WTC11 (cell line): ENCODE measurements around the gene NGDN.

ENCODE experiments used
- ATF1 ChIP-seq: sonication (generic); formaldehyde crosslinking; IDR thresholded peaks from 2 replicates; pipeline ENCODE4 v1.8.1; 2023; ENCODE audit warnings: mild to moderate bottlenecking, moderate library complexity, missing genetic modification reagents
- GABPB1 ChIP-seq: sonication (generic); formaldehyde crosslinking; IDR thresholded peaks from 2 replicates; pipeline ENCODE4 v1.8.1; 2023; ENCODE audit warnings: mild to moderate bottlenecking, missing genetic modification reagents
- KAT7 ChIP-seq: sonication (generic); formaldehyde crosslinking; IDR thresholded peaks from 2 replicates; pipeline ENCODE4 v1.8.1; 2023; ENCODE audit warnings: missing genetic modification reagents, mild to moderate bottlenecking, borderline replicate concordance
- SMAD4 ChIP-seq: sonication (generic); formaldehyde crosslinking; IDR thresholded peaks from 2 replicates; pipeline ENCODE4 v1.8.0; 2022; ENCODE audit warnings: mild to moderate bottlenecking, missing genetic modification reagents
- SP1 ChIP-seq: sonication (generic); formaldehyde crosslinking; conservative IDR thresholded peaks from 2 replicates; pipeline ENCODE4 v1.8.1; 2022; ENCODE audit warnings: missing genetic modification reagents
- TF ChIP-seq, protein P1 (sequence below): sonication (generic); formaldehyde crosslinking; IDR thresholded peaks from 2 replicates; pipeline ENCODE4 v1.8.0; 2023; ENCODE audit warnings: missing genetic modification reagents
- TF ChIP-seq, protein P2 (sequence below): fragments of 200-600 bp; IDR thresholded peaks from 2 replicates; pipeline ENCODE4 v1.8.0; 2022; ENCODE audit warnings: antibody characterized with exemption
- TF ChIP-seq, protein P3 (sequence below): sonication (generic); formaldehyde crosslinking; IDR thresholded peaks from 2 replicates; pipeline ENCODE4 v1.8.1; 2023; ENCODE audit warnings: mild to moderate bottlenecking, missing genetic modification reagents
- TF ChIP-seq, protein P4 (sequence below): sonication (generic); formaldehyde crosslinking; IDR thresholded peaks from 2 replicates; pipeline ENCODE4 v1.8.1; 2023; ENCODE audit warnings: mild to moderate bottlenecking, missing genetic modification reagents, moderate library complexity
- TF ChIP-seq, protein P5 (sequence below): sonication (generic); formaldehyde crosslinking; IDR thresholded peaks from 2 replicates; pipeline ENCODE4 v1.8.1; 2023; ENCODE audit warnings: mild to moderate bottlenecking, moderate library complexity, missing genetic modification reagents
- TF ChIP-seq, protein P6 (sequence below): sonication (generic); formaldehyde crosslinking; conservative IDR thresholded peaks from 2 replicates; pipeline ENCODE4 v1.8.1; 2022; ENCODE audit warnings: mild to moderate bottlenecking, missing genetic modification reagents
- TF ChIP-seq, protein P7 (sequence below): sonication (generic); formaldehyde crosslinking; IDR thresholded peaks from 2 replicates; pipeline ENCODE4 v1.8.0; 2022; ENCODE audit warnings: mild to moderate bottlenecking, missing genetic modification reagents
- TF ChIP-seq, protein P8 (sequence below): sonication (generic); formaldehyde crosslinking; IDR thresholded peaks from 2 replicates; pipeline ENCODE4 v1.8.0; 2022; ENCODE audit warnings: mild to moderate bottlenecking, missing genetic modification reagents
- TF ChIP-seq, protein P9 (sequence below): sonication (generic); formaldehyde crosslinking; IDR thresholded peaks from 2 replicates; pipeline ENCODE4 v1.8.0; 2022; ENCODE audit warnings: missing genetic modification reagents

DNA sequence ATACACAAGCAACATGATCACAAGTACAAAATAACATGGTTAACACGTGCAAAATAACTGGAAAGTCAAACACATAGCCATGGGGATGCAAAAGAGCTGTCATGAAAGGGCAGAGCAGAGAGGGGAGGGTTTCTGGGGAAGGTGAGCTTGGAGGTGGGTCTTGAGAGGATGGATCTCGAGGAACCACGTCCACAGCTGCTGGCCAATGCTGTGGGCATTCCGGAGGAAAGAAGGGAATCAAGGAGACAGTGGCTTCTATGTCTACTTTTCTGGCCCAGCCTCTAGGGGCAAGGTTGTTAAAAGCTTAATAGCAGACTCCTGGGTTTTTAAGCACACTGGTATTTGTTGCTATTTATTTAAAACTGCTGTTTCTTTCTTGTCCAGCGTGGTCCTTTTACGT lies 25.6 kb upstream of the NGDN start:
- TF ChIP-seq, protein P1, sequence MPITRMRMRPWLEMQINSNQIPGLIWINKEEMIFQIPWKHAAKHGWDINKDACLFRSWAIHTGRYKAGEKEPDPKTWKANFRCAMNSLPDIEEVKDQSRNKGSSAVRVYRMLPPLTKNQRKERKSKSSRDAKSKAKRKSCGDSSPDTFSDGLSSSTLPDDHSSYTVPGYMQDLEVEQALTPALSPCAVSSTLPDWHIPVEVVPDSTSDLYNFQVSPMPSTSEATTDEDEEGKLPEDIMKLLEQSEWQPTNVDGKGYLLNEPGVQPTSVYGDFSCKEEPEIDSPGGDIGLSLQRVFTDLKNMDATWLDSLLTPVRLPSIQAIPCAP (CRISPR knock-in tag): no peak
- TF ChIP-seq, protein P2, sequence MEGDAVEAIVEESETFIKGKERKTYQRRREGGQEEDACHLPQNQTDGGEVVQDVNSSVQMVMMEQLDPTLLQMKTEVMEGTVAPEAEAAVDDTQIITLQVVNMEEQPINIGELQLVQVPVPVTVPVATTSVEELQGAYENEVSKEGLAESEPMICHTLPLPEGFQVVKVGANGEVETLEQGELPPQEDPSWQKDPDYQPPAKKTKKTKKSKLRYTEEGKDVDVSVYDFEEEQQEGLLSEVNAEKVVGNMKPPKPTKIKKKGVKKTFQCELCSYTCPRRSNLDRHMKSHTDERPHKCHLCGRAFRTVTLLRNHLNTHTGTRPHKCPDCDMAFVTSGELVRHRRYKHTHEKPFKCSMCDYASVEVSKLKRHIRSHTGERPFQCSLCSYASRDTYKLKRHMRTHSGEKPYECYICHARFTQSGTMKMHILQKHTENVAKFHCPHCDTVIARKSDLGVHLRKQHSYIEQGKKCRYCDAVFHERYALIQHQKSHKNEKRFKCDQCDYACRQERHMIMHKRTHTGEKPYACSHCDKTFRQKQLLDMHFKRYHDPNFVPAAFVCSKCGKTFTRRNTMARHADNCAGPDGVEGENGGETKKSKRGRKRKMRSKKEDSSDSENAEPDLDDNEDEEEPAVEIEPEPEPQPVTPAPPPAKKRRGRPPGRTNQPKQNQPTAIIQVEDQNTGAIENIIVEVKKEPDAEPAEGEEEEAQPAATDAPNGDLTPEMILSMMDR: no peak
- TF ChIP-seq, protein P3, sequence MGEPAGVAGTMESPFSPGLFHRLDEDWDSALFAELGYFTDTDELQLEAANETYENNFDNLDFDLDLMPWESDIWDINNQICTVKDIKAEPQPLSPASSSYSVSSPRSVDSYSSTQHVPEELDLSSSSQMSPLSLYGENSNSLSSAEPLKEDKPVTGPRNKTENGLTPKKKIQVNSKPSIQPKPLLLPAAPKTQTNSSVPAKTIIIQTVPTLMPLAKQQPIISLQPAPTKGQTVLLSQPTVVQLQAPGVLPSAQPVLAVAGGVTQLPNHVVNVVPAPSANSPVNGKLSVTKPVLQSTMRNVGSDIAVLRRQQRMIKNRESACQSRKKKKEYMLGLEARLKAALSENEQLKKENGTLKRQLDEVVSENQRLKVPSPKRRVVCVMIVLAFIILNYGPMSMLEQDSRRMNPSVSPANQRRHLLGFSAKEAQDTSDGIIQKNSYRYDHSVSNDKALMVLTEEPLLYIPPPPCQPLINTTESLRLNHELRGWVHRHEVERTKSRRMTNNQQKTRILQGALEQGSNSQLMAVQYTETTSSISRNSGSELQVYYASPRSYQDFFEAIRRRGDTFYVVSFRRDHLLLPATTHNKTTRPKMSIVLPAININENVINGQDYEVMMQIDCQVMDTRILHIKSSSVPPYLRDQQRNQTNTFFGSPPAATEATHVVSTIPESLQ (CRISPR knock-in tag): no peak
- TF ChIP-seq KAT7 (no peak), ATF1 (CRISPR knock-in tag) (no peak), SP1 (CRISPR knock-in tag) (no peak), GABPB1 (CRISPR knock-in tag) (no peak), SMAD4 (CRISPR knock-in tag) (no peak)
- TF ChIP-seq, protein P4, sequence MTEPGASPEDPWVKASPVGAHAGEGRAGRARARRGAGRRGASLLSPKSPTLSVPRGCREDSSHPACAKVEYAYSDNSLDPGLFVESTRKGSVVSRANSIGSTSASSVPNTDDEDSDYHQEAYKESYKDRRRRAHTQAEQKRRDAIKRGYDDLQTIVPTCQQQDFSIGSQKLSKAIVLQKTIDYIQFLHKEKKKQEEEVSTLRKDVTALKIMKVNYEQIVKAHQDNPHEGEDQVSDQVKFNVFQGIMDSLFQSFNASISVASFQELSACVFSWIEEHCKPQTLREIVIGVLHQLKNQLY: no peak
- TF ChIP-seq, protein P5, sequence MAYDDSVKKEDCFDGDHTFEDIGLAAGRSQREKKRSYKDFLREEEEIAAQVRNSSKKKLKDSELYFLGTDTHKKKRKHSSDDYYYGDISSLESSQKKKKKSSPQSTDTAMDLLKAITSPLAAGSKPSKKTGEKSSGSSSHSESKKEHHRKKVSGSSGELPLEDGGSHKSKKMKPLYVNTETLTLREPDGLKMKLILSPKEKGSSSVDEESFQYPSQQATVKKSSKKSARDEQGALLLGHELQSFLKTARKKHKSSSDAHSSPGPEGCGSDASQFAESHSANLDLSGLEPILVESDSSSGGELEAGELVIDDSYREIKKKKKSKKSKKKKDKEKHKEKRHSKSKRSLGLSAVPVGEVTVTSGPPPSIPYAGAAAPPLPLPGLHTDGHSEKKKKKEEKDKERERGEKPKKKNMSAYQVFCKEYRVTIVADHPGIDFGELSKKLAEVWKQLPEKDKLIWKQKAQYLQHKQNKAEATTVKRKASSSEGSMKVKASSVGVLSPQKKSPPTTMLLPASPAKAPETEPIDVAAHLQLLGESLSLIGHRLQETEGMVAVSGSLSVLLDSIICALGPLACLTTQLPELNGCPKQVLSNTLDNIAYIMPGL (CRISPR knock-in tag): no peak
- TF ChIP-seq, protein P6, sequence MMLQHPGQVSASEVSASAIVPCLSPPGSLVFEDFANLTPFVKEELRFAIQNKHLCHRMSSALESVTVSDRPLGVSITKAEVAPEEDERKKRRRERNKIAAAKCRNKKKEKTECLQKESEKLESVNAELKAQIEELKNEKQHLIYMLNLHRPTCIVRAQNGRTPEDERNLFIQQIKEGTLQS (CRISPR knock-in tag): no peak
- TF ChIP-seq, protein P7, sequence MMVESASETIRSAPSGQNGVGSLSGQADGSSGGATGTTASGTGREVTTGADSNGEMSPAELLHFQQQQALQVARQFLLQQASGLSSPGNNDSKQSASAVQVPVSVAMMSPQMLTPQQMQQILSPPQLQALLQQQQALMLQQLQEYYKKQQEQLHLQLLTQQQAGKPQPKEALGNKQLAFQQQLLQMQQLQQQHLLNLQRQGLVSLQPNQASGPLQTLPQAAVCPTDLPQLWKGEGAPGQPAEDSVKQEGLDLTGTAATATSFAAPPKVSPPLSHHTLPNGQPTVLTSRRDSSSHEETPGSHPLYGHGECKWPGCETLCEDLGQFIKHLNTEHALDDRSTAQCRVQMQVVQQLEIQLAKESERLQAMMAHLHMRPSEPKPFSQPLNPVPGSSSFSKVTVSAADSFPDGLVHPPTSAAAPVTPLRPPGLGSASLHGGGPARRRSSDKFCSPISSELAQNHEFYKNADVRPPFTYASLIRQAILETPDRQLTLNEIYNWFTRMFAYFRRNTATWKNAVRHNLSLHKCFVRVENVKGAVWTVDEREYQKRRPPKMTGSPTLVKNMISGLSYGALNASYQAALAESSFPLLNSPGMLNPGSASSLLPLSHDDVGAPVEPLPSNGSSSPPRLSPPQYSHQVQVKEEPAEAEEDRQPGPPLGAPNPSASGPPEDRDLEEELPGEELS: no peak
- TF ChIP-seq, protein P8, sequence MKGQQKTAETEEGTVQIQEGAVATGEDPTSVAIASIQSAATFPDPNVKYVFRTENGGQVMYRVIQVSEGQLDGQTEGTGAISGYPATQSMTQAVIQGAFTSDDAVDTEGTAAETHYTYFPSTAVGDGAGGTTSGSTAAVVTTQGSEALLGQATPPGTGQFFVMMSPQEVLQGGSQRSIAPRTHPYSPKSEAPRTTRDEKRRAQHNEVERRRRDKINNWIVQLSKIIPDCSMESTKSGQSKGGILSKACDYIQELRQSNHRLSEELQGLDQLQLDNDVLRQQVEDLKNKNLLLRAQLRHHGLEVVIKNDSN (CRISPR knock-in tag): no peak
- TF ChIP-seq, protein P9, sequence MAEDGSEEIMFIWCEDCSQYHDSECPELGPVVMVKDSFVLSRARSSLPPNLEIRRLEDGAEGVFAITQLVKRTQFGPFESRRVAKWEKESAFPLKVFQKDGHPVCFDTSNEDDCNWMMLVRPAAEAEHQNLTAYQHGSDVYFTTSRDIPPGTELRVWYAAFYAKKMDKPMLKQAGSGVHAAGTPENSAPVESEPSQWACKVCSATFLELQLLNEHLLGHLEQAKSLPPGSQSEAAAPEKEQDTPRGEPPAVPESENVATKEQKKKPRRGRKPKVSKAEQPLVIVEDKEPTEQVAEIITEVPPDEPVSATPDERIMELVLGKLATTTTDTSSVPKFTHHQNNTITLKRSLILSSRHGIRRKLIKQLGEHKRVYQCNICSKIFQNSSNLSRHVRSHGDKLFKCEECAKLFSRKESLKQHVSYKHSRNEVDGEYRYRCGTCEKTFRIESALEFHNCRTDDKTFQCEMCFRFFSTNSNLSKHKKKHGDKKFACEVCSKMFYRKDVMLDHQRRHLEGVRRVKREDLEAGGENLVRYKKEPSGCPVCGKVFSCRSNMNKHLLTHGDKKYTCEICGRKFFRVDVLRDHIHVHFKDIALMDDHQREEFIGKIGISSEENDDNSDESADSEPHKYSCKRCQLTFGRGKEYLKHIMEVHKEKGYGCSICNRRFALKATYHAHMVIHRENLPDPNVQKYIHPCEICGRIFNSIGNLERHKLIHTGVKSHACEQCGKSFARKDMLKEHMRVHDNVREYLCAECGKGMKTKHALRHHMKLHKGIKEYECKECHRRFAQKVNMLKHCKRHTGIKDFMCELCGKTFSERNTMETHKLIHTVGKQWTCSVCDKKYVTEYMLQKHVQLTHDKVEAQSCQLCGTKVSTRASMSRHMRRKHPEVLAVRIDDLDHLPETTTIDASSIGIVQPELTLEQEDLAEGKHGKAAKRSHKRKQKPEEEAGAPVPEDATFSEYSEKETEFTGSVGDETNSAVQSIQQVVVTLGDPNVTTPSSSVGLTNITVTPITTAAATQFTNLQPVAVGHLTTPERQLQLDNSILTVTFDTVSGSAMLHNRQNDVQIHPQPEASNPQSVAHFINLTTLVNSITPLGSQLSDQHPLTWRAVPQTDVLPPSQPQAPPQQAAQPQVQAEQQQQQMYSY (CRISPR knock-in tag): no peak
